GM06990 (cell line): ENCODE results near the gene SLC2A1.

Experiments used
- DNase-seq: peaks from one replicate; pipeline ENCODE4 v3.0.0-alpha.2; 2011; ENCODE audit not compliant: insufficient read length; ENCODE audit errors: extremely low read depth
- H3K27me3 ChIP-seq: replicated peaks from 2 replicates; pipeline ENCODE4 v1.6.0; 2011; ENCODE audit warnings: low read length; ENCODE audit not compliant: control insufficient read depth, insufficient read depth
- H3K36me3 ChIP-seq: 2 replicates; pipeline ENCODE4 v1.5.1; 2011; ENCODE audit warnings: low read length; ENCODE audit not compliant: control insufficient read depth, insufficient read depth
- H3K4me3 ChIP-seq: replicated peaks from 2 replicates; pipeline ENCODE4 v1.5.1; 2011; ENCODE audit warnings: low read depth, mild to moderate bottlenecking, control low read depth, low read length
- TF ChIP-seq, protein P1 (sequence below): IDR thresholded peaks from 2 replicates; pipeline ENCODE4 v1.5.1; 2011; ENCODE audit warnings: low read length, control low read depth, mild to moderate bottlenecking, inconsistent platforms; ENCODE audit not compliant: insufficient read depth, poor library complexity, severe bottlenecking

SLC2A1 gene

DNA sequence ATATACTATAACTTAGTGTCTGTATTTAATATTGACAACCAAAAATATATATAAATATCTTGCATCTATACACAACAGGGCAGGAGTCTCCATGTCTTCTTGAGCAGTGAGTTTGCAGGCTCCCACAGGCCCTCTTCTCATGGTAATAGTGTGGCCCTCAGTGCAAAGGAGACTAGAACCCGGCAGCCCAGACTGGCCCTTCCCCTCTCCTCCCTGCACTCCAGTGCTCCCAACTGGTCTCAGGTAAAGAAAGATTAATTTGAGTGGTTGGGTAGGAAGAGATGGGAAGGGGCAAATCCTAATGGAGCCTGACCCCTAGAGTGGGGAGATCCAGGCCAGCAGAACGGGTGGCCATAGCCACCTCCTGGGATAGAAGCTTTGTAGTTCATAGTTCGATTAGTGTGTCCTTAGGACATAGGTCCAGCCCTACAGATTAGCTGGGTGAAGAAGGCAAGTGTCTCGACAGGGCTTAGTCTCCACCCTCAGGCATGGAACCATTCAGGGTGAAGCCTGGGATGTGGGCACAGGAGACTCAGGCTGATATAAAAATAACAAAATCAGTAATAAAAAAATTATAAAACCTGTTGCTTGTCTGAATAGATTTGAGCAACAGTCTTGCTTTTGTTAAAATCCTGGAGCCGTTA is 32.3 kb downstream of the SLC2A1 start:
- peaks cover 45% of the 10 kb centered on the region for H3K36me3 ChIP-seq
- DNase-seq, result no peak

DNA sequence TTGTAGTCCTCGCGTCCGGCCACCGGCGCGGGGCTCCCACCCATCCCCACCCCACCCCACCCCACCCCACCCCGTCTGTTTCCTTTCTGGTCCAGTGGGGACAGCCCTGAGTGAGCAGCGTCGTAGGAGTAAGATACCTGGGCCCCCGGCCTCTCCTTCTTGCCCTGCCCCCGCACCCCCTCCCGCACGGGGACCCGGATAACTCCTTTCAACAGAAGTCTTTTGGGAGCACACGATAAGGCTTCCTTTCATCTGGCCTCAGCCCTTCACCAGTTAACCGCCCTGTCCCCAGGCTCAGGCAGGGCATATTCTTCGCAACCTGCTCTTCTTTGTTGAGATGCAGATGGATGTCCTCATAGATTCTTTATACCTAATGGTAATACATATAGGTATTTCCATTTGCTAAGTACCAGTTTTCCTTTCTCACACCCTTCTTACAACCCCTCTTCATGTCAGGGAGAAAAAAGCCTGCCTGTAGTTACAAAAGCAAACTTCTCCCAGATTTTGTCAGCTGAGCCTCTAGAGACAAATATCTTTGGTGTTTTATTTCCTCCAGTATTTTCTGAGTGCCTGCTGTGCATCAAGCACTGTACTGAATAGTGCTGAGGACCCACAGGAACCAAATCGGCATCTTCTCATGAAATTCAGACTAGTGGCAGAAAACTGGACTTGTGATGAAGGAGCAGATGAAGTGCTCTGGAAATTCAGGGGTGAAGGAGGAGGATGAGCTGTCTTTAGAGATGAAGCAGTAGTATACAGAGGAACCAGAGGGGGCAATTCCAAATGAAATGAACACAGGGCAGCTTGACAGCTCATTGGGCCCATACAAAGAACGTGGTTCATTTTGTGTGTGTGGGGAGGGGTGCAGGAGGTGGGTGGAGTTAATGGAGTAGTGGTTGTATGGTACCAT is 33.6 kb downstream of the SLC2A1 start:
- Histone ChIP-seq H3K36me3 (peaks cover 37% of the 10 kb centered on the region), H3K27me3 (no peaks in the 10 kb centered on the region), H3K4me3 (peak overlapping the region; percentile 70)
- TF ChIP-seq, protein P1, sequence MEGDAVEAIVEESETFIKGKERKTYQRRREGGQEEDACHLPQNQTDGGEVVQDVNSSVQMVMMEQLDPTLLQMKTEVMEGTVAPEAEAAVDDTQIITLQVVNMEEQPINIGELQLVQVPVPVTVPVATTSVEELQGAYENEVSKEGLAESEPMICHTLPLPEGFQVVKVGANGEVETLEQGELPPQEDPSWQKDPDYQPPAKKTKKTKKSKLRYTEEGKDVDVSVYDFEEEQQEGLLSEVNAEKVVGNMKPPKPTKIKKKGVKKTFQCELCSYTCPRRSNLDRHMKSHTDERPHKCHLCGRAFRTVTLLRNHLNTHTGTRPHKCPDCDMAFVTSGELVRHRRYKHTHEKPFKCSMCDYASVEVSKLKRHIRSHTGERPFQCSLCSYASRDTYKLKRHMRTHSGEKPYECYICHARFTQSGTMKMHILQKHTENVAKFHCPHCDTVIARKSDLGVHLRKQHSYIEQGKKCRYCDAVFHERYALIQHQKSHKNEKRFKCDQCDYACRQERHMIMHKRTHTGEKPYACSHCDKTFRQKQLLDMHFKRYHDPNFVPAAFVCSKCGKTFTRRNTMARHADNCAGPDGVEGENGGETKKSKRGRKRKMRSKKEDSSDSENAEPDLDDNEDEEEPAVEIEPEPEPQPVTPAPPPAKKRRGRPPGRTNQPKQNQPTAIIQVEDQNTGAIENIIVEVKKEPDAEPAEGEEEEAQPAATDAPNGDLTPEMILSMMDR, result no peak
- no peak for DNase-seq

More for the DNA sequence above, 32.3 kb downstream of the SLC2A1 start:
- Histone ChIP-seq H3K4me3 (no peak overlapping the region), H3K27me3 (no peaks in the 10 kb centered on the region)
- TF ChIP-seq, protein P1, result no peak

DNA sequence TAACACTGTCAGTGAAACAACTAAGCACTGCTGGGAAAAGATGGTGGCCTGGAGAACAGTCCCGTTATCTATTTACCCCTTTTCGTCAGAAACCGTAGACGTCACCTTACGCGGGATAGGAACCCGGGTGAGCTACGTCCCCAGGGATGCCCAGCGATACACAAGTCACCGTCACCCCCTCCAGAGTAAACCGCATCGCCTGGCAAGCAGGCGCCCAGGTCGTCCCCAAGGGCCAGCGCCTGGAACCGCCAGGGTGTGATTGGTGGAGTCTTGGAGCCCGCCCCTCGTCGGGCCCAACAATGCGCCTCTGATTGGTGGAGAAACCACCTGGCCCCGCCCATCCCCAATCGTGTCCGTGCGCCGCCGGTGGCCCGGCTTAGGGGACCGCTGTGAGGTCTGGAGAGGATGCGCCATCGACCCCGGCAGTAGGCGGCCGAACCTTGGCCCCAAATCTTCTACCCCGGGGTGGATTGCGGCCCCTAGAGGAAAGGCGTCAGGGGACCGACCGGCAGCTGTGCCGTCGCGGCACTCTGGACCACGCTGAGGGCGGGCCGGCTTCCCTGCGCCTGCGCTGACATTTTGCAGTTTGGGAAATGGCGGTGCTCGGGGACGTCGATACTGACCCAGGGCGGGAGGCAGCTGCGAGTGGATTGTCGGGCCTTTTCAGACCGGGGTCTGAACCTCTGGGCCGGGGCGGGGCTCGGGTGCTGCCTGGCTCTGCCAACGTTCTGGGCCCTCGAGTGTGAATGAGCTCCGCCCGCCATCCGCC is 34.4 kb downstream of the SLC2A1 start:
- Histone ChIP-seq H3K4me3 (peak overlapping the region; percentile 70), H3K36me3 (peaks cover 29% of the 10 kb centered on the region), H3K27me3 (no peaks in the 10 kb centered on the region)
- TF ChIP-seq, protein P1, result no peak
- peak; percentile 93 for DNase-seq

DNA sequence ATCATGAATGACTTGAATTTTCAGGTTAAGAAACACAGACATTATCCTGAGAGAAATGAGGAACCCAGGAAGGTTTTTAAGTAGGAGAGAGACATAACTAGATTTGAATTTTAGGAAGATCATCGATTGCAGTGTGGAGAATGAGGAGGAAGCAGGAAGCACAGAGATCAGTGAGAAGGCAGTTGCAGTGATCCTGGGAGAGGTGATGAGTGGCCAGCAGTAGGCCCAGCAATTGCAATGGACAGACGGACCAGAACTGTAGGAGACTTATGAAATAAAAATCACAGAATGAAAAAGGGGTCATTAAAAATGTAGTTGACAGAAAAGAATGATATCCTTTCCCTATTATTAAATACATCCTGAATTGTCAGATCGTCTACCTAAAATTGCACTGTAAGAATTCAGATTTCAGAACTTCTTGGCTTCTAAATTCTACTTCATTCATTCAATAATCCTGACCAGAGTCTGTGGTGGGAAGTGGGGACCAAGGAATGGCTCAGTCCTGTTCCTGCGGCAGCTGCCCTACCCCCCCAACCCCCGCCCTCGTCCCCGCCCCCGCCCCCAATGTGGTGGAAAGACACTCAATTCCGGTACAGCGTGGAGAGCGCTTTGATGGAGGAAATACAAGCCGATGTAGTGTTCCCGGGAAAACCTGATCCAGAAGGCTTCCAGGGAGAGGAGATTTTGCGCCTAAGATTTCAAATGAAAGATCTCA is 35.1 kb downstream of the SLC2A1 start:
- Histone ChIP-seq H3K27me3 (no peaks in the 10 kb centered on the region), H3K36me3 (peaks cover 22% of the 10 kb centered on the region), H3K4me3 (peak overlapping the region; percentile 70)
- DNase-seq, result no peak
- TF ChIP-seq, protein P1, result no peak

DNA sequence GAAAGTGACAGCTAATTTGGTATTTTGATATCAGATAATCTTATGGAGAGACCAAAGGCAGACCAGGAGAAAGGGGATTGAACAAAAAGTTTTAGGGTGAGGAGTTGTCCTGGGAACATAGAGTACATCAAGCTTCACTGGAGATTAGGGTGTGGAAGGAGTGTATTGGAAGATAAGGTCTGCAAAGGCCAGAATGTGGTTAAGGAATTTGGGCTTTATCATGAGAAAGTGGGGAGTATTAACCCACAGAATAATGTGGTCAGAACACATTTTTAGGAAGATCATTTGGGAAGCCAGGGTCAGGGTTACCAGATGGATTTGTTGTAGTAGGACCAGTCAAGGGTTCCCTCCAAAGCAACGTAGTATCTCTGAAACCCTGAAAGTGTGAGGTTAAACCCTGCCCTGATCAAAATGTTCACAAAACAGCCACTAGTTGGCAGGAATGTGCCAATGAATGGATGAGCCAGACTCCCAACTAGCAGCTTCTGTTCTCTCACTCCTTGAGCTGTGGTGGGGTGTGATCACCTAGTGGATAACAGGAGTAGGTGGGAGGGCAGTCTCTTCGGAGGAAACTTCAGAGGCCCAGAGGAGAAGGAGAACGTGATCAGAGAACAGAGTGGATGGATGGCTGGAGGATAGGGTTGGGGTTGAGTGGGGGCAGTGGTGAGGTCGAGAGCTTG is 35.8 kb downstream of the SLC2A1 start:
- no peak overlapping the region for H3K4me3 ChIP-seq
- H3K36me3 ChIP-seq, result peaks cover 17% of the 10 kb centered on the region
- no peaks in the 10 kb centered on the region for H3K27me3 ChIP-seq
- TF ChIP-seq, protein P1, result peak; percentile 88
- DNase-seq, result peak; percentile 53
